Stimulated activated CD4-positive, alpha-beta T cell treated with anti-CD3 and anti-CD28 coated beads, Interleukin-4, amount 100 ng/mL, for 1 hour (primary cell): ENCODE results near the gene FARP2.

Source experiments
- DNase-seq: peaks from one replicate; pipeline ENCODE4 v3.0.0-alpha.2; 2020

FARP2 gene

GRCh38 chr2:241460631-241461030, 104.5 kb downstream of the FARP2 start:
- no peak for DNase-seq

DNA sequence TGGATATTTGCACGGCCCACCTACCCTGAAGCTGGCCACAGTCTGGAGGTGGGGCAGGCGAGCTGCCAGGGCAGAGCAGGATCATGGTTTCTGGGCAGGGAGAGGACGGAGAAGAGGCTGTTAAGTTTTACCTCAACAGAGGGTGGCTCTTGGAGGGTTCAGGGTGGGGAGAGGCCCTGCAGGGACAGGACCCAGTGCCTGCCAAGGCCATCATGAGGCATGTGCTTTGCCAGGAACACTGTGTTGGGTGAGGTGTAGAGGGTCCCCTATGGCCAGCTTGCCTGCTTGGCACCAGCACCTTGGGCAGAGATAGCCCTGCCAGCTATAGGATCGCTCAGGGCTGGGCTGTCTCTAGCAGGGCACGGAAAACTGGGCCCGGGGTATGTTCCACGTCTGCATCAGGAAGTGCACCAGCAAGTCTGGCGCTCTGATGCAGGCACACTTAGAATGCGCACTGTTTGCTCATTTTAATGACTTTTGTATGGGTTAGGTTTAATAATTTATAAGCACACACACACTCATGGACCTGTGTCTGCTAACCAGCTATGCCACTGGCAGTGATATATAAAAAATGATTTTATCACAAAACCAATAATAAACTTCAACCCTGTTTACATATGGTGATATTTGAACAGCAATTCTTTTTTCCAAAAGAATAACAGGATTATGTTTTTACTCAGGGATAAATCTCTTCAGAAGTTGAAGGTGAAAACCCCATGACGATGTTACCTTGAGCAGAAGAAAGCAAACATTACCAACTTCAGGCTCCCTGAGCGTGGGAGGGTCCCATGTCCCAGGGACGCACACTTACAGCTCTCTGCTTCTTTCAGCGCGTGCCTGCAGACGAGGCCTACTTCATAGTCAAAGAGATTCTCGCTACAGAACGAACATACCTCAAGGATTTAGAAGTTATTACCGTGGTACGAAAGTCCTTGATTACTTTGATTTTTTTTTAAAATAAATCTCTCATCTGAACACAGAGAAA, 105.9 kb downstream of the FARP2 start:
- no peak for DNase-seq

GRCh38 chr2:241463276-241464135, 107.4 kb downstream of the FARP2 start:
- no peak for DNase-seq

DNA sequence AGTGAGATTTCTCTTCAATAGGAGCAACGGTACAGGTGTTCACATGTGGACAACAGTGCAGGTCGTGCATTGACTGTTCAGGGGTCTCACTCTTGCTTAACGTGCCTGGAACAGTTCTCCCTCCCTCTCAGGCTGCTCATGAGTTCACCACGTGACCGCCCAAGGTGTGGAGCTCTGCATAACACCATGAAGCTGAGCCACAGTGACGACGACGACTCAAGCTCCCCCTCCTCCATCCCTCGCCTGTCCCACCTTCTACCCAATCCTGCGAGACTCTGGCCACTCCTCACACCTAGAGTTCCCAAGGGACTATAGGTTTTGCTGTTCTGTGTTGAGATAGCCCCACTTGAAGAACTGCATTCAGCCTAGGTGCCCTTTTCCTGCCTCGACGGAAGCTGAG, 109.5 kb downstream of the FARP2 start:
- DNase-seq, result no peak

DNA sequence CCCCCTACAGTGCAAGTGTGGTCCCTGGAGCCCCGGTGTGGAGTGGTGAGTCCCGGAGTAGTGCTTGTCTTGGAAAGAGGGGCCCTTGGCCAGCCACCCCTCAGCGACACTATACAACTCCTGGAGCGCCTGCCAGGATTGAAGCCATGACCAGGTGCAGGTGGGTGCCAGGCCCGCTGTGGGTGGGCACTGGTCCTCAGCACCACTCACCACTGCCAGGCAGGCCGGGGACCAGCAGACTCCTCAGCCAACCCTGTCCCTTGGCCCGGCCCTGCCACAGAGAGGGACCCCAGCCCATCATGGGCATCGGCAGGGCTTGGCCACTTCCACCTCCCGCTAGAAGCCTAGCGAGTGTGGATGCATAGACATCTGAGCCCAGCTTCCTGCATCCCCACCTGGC, 110.1 kb downstream of the FARP2 start:
- no peak for DNase-seq

- no peak for DNase-seq
These were observed 111.8 kb downstream of the FARP2 start for GRCh38 chr2:241467777-241468475.

DNA sequence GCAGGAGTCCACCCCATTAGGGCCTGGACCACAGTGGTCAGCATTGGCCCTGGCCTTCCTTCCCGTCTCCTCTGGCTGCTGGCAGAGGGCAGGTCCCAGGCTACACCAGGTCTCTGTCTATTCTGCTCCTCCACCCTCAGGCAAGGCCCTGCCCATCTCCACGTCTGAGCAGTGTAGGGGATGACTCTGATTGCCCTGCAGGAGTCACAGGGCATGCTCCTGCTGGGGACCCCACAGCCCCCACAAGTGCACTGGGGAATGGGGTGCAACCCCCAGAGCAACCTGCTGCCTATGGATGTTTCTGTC, 112.3 kb downstream of the FARP2 start:
- DNase-seq, result no peak

DNA sequence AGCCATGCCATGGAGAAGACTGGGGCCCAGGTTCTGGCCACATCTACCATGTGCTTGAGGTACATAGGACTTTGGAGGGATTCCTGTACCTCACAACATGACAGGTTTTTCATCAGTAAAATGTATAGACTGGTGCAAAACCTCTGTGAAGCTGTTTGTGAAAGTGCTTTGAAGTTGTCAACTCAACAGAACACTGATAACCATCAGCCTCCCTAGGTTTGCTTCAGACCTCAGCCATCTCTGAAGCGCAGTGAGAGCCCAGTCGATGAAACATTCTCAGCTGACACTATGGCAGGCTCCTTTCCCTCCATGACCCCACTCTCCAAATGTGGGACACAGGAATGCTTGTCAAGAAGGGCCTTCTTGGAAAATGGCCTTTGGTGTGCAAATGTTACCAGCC, 113.7 kb downstream of the FARP2 start:
- DNase-seq, result no peak

DNA sequence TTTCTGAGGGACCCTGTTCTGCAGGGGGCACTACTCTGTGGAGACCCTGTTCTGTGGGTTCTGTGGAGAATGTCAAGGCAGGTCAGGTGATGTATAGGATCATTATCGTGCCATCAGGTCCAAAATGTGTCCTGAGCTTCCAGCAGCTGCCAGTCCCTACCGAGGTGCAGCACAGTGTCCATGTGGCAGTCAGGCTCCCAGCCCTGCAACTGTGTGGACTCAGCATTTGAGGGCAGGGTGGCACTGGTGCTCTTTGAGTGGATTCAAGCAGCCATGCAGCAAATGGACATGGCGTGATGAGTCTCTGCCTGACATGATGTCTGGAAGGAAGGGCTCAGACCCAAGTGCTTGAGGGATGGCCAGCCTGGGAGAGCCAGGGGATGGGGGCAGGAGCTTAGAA, 117.3 kb downstream of the FARP2 start:
- no peak for DNase-seq

- DNase-seq, result no peak
These were observed 119.2 kb downstream of the FARP2 start for GRCh38 chr2:241475267-241475666.

GRCh38 chr2:241478166-241478565, 122.1 kb downstream of the FARP2 start:
- no peak for DNase-seq

GRCh38 chr2:241479026-241479898, 123.2 kb downstream of the FARP2 start:
- DNase-seq, result no peak

- DNase-seq, result no peak
These were observed 125.6 kb downstream of the FARP2 start for GRCh38 chr2:241481687-241482086.

DNA sequence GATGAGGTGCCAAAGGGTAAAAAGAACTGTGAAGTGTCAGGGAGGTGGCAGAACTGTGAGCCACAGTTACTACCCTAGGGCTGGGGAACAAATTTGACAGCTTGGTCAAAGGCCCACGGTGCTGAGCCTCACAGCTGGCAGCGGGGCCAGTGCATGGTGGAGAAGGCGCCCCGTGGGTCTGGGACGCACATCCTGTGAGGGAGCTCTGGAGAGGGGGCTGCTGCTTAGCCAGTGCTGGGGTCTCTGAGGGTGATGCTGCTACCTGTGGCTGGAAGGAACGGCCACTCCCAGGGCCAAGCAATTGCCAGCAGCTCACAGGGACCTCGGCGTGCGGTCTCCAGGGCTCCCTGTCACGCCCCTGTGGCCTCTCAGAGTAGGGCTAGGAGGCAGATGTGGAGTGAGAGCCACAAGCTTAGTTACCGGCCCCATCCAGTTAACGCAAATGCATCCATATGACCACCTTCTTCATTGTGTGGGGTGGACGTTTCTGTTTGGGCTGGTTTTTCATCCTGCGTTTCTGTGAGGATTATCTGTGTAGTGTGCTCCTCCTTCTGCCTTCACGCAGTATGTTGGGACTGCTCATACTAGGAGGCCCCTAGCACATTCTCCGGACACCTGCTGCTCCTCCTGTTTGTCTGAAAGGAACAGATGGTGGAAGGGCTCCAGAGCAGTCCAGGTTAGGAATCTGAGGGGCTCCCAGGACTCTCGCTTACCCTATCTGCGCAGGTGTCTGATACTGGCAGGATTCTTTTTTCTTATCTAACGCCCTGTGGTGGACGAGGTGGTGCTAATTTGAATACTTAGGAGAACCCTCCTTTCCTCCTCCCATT, 126.3 kb downstream of the FARP2 start:
- no peak for DNase-seq

GRCh38 chr2:241483305-241483704, 127.2 kb downstream of the FARP2 start:
- DNase-seq, result no peak

DNA sequence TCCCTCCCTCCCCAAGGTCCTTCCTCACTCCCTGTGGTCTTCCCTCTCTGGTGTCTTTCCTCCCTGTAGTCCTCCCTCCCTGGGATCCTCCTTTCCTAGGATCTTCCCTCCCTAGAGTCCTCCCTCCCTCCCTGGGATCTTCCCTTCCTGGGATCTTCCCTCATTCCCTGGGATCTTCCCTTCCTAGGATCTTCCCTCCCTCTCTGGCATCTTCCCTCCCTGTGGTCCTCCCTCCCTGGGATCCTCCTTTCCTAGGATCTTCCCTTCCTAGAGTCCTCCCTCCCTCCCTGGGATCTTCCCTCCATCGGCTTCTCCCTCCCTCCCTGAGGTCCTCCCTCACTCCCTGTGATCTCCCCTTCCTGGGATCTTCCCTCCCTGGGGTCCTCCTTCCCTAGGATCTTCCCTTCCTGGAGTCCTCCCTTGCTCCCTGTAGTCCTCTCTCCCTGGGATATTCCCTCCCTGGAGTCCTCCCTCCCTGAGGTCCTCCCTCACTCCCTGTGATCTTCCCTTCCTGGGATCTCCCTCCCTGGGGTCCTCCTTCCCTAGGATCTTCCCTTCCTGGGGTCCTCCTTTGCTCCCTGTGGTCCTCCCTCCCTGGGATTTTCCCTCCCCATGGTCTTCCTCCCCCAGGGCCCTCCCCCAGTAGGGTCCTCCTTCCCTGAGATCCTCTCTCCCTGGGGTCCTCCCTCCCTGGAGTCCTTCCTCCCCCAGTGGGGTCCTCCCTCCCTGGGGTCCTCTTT, 129.3 kb downstream of the FARP2 start:
- no peak for DNase-seq

GRCh38 chr2:241489088-241489487, 133.0 kb downstream of the FARP2 start:
- no peak for DNase-seq

DNA sequence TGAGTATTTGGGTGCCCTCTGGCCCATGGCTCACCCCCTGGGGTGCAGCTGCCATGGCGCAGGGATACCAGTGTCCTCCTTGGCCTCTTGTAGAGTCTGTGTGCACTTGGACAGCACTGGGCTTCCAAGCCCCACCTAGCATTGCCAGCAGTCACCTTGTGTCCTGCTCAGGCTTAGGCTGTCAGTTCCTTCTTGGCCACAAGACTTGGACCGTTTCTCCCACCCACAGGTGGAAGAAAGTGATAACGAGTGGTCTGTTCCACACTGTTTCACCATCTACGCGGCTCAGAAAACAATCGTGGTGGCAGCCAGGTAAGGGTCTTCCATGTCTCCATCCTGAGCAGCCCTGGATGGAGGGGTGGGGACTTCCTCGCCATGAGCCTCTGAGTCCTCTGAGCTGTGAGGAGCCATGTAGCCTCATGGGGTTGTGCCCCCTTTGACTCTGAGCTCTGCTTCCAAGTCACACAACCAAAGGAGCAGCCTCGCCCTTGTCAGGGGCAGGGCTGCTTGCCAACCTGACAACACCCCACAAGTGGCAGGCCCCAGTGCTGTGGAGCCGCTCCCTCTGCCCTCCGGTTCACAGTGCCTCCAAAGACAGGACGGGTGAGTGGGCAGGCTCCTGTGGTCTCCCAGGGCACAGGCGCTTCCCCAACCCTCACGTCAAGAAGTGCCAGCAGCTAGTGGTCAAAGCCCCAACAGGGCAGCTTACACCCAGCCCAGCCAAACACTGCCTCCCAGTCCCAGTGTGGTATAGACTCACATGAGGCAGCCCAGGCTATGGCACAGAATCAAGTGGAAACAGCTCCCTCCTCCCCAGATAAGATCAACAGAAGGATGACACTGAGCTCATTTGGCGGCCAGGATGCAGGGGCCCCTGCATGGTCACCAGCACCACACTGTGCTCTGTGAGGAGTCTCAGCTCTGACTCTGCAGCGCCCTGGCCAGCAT, 133.9 kb downstream of the FARP2 start:
- DNase-seq, result no peak

DNA sequence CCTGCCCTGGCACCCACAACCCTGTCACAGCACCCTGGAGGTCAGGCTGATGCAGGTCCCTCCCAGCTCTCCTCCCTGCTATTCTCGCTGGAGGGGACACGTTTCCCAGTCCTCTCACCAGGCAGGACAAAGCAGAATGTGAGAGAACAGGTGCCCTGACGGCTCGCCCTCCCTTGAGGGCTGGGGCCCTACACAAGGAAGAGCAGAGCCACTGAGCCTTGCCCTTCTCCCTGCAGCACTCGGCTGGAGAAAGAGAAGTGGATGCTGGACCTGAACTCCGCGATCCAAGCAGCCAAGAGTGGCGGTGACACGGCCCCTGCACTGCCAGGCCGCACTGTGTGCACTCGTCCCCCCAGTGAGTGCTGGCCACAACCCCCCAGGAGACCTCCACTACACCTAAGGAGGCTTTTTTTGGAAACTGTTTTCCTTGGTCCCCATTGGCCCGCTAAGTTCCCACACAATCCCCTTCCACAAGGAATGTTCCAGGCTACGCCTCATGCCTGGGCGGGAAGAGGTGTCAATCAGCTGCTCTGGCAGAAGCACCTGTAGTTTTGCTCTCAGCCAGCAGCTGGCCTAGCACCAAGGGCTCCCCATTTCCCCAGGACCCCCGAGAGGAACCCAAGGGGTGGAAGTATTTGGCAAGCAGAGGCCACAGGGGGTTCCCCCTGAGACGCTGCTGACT, 134.9 kb downstream of the FARP2 start:
- DNase-seq, result no peak
